ENCODE results near the gene HSD17B12.

- TF ChIP-seq, protein P1, sequence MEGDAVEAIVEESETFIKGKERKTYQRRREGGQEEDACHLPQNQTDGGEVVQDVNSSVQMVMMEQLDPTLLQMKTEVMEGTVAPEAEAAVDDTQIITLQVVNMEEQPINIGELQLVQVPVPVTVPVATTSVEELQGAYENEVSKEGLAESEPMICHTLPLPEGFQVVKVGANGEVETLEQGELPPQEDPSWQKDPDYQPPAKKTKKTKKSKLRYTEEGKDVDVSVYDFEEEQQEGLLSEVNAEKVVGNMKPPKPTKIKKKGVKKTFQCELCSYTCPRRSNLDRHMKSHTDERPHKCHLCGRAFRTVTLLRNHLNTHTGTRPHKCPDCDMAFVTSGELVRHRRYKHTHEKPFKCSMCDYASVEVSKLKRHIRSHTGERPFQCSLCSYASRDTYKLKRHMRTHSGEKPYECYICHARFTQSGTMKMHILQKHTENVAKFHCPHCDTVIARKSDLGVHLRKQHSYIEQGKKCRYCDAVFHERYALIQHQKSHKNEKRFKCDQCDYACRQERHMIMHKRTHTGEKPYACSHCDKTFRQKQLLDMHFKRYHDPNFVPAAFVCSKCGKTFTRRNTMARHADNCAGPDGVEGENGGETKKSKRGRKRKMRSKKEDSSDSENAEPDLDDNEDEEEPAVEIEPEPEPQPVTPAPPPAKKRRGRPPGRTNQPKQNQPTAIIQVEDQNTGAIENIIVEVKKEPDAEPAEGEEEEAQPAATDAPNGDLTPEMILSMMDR (conservative IDR thresholded peaks at IDR 0.05; ENCODE audit: low read depth, low read length) = no peak
- TF ChIP-seq EZH2 (IDR thresholded peaks at IDR 0.05; ENCODE audit: borderline replicate concordance, low read depth, low read length, poor library complexity, severe bottlenecking) = no peak
These were observed 193.5 kb downstream of the HSD17B12 start for GRCh38 chr11:43874078-43874477.
